B cell (primary cell): ENCODE data around the gene SHBG. TPM values are rescaled to one million over a fixed set of nuclear protein-coding genes. Genes with fewer than 3 reads are reported as not detected.

Experiments
- ATAC-seq: fragments of 200-7000 bp; cut with Tn5 transposase; one replicate; pipeline ENCODE4 v1.10.0; 2021; ENCODE audit warnings: low read depth, mild to moderate bottlenecking, moderate number of reproducible peaks, moderate library complexity
- CTCF ChIA-PET: fragments of 350-600 bp; sonication (Branson Sonifier 250); formaldehyde crosslinking; loops from one replicate; lab custom pipeline; 2021; ENCODE audit warnings: antibody characterized with exemption, inconsistent platforms; lab: Charles Lee
- POLR2A ChIA-PET: fragments of 350-600 bp; sonication (Branson Sonifier 250); formaldehyde crosslinking; loops from one replicate; lab custom pipeline; 2021; ENCODE audit warnings: antibody characterized with exemption; lab: Charles Lee
- DNase-seq: peaks from one replicate; pipeline ENCODE4 v3.0.0; 2013
- H2AFZ ChIP-seq: 2 replicates; pipeline ENCODE4 v1.6.1; 2012; ENCODE audit warnings: mild to moderate bottlenecking, low read depth, low read length; ENCODE audit not compliant: insufficient read depth, poor library complexity, severe bottlenecking
- H3K27ac ChIP-seq, 2 donors: 1 replicate in 1 of 2; 2 replicates in 1 of 2; pipeline ENCODE4 v1.5.1; 2012 to 2013; ENCODE audit warnings: low read length in 2 of 2, mild to moderate bottlenecking in 2 of 2, moderate library complexity in 1 of 2
- H3K27me3 ChIP-seq, 4 experiments: fragments of 200-600 bp in 1 of 4; sonication (generic) in 1 of 4; replicated peaks in 1 of 4; 1 replicate in 2 of 4; 2 replicates in 2 of 4; pipeline versions ENCODE4 v1.6.1 to v1.7.0; 2013 to 2016; ENCODE audit warnings: low read length in 3 of 4, mild to moderate bottlenecking in 2 of 4, mixed read lengths in 1 of 4, moderate library complexity in 1 of 4; ENCODE audit not compliant: insufficient read depth in 4 of 4, control insufficient read depth in 3 of 4; ENCODE audit errors: control extremely low read depth in 1 of 4
- H3K36me3 ChIP-seq, 2 experiments: replicated peaks in 1 of 2; 1 replicate in 1 of 2; 2 replicates in 1 of 2; pipeline versions ENCODE4 v1.6.1 to v1.7.1; 2013; ENCODE audit warnings: low read length in 1 of 2; ENCODE audit not compliant: insufficient read depth in 2 of 2, control insufficient read depth in 1 of 2; ENCODE audit errors: control extremely low read depth in 1 of 2, extremely low read depth in 1 of 2
- H3K4me1 ChIP-seq, 2 donors: fragments of 200-600 bp in 1 of 2; sonication (generic) in 1 of 2; 1 replicate in 1 of 2; 2 replicates in 1 of 2; pipeline versions ENCODE4 v1.5.1 to v1.6.1; 2013 to 2017; ENCODE audit warnings: low read length in 2 of 2; ENCODE audit not compliant: control insufficient read depth in 2 of 2, insufficient read depth in 2 of 2
- H3K4me2 ChIP-seq: replicated peaks from 2 replicates; pipeline ENCODE3; 2012; ENCODE audit warnings: mild to moderate bottlenecking, low read depth, low read length; ENCODE audit not compliant: poor library complexity, severe bottlenecking
- H3K4me3 ChIP-seq, 5 experiments: fragments of 200-600 bp in 1 of 5; sonication (generic) in 1 of 5; 1 replicate in 3 of 5; 2 replicates in 2 of 5; pipeline versions ENCODE4 v1.5.1 to v1.7.0; 2011 to 2016; ENCODE audit warnings: low read length in 4 of 5, mild to moderate bottlenecking in 4 of 5, low read depth in 2 of 5, control low read depth in 1 of 5, moderate library complexity in 1 of 5; ENCODE audit not compliant: insufficient read depth in 1 of 5; ENCODE audit errors: control extremely low read depth in 1 of 5, extremely low read depth in 1 of 5
- H3K79me2 ChIP-seq: fragments of 200-600 bp; sonication (generic); one replicate; pipeline ENCODE4 v1.6.0; 2016; ENCODE audit warnings: low read length; ENCODE audit not compliant: control insufficient read depth, insufficient read depth
- H3K9ac ChIP-seq: fragments of 200-600 bp; sonication (generic); 2 replicates; pipeline ENCODE4 v1.6.1; 2017; ENCODE audit warnings: mild to moderate bottlenecking, low read length, moderate library complexity
- H3K9me3 ChIP-seq, 3 donors: one replicate each; pipeline versions ENCODE4 v1.6.1 to v1.7.1; 2013; ENCODE audit warnings: low read length in 2 of 3; ENCODE audit not compliant: control insufficient read depth in 2 of 3, insufficient read depth in 1 of 3; ENCODE audit errors: control extremely low read depth in 1 of 3
- H4K20me1 ChIP-seq: 2 replicates; pipeline ENCODE4 v1.6.0; 2012; ENCODE audit warnings: mild to moderate bottlenecking, low read length; ENCODE audit not compliant: insufficient read depth, control insufficient read depth, poor library complexity, severe bottlenecking
- H3K27ac Mint-ChIP-seq: one replicate; pipeline ENCODE4 v1.8.0; 2021; ENCODE audit warnings: mixed read lengths
- H3K27me3 Mint-ChIP-seq: one replicate; pipeline ENCODE4 v1.8.0; 2021; ENCODE audit warnings: mixed read lengths
- H3K4me1 Mint-ChIP-seq: one replicate; pipeline ENCODE4 v1.8.0; 2021; ENCODE audit warnings: mixed read lengths
- H3K4me3 Mint-ChIP-seq: one replicate; pipeline ENCODE4 v1.8.0; 2021; ENCODE audit warnings: mixed read lengths
- H3K9me3 Mint-ChIP-seq: one replicate; pipeline ENCODE4 v1.8.0; 2022; ENCODE audit warnings: mixed read lengths; ENCODE audit not compliant: insufficient read depth
- CTCF ChIP-seq: fragments of 200-600 bp; IDR thresholded peaks from one replicate; pipeline ENCODE4 v1.8.0; 2022; ENCODE audit warnings: antibody characterized with exemption, mild to moderate bottlenecking
- EZH2 ChIP-seq: IDR thresholded peaks from 2 replicates; pipeline ENCODE4 v1.6.1; 2012; ENCODE audit warnings: borderline replicate concordance, low read depth, mild to moderate bottlenecking, moderate library complexity, low read length; ENCODE audit not compliant: insufficient read depth, poor library complexity, severe bottlenecking
- WGBS: methylation state at CpG from one replicate; pipeline ENCODE4 v1.1.5; 2013; ENCODE audit warnings: missing lambda C conversion rate; ENCODE audit not compliant: insufficient coverage; 5-methylcytosine and 5-hydroxymethylcytosine counted together
- intact Hi-C: fragments of 100-400 bp; cut with micrococcal nuclease; formaldehyde crosslinking; loops from one replicate; pipeline ENCODE4 v1.10.0; 2022
- polyA plus RNA-seq: library from polyadenylated mRNA; depleted of rRNA; stranded (reverse); fragments of >200 nt; gene quantifications from 2 replicates; pipeline ENCODE4 v1.2.3, GENCODE V29; 2012
- total RNA-seq, 2 donors: library from RNA; stranded (reverse); fragments of 120-200 nt in 1 of 2; gene quantifications; 1 replicate in 1 of 2; 2 replicates in 1 of 2; pipeline versions ENCODE4 v1.2.3 to v1.2.4, GENCODE V29; 2013 to 2022

SHBG gene
- total and polyA plus RNA-seq, 2 donors (not counting 1 experiment from before 2014, with no cell fraction given) = 0.10 TPM; not detected in 1

GRCh38 chr17:7632492-7632894 is 2.6 kb downstream of the SHBG start:
- Histone ChIP-seq H3K36me3 (no peaks in the 10 kb centered on the region), H3K4me3 (no peak overlapping the region), H3K4me2 (no peak overlapping the region), H3K9ac (no peak overlapping the region), H4K20me1 (no peaks in the 10 kb centered on the region), H3K27me3 (no peaks in the 10 kb centered on the region), H3K9me3 (no peaks in the 10 kb centered on the region), H3K27ac (no peak overlapping the region), H2AFZ (no peak overlapping the region), H3K79me2 (peaks cover 1% of the 10 kb centered on the region), H3K4me1 (peaks cover 0 to 5% of the 10 kb centered on the region in 2 donors)
- Mint-ChIP-seq H3K27ac (no peak overlapping the region), H3K4me1 (peaks cover 4% of the 10 kb centered on the region), H3K9me3 (no peaks in the 10 kb centered on the region), H3K27me3 (no peaks in the 10 kb centered on the region), H3K4me3 (no peak overlapping the region)
- 48% methylated on average over 3 of the region's 6 CpGs for WGBS
- DNase-seq (peak; percentile 61), ATAC-seq (peak; percentile 12)
- POLR2A ChIA-PET = no interaction called here
- CTCF ChIA-PET = interaction anchor here (0.7 to 4.6 kb wide), 12 partner anchors 10 to 54 kb away, joined by 3 to 35 read pairs (median 5); partner anchors contain the start of genes ATP1B2, FXR2, MPDU1 and SOX15
- TF ChIP-seq CTCF (peak; percentile 18), EZH2 (no peak)
- intact Hi-C loops = loop anchor here (1.0 kb wide), 1 partner anchor 56 kb away; the partner anchor contains the start of gene WRAP53

- H3K4me1 Mint-ChIP-seq = no peaks in the 10 kb centered on the region
- no peak overlapping the region for H2AFZ ChIP-seq
- no peak overlapping the region for H3K27ac ChIP-seq
- intact Hi-C loops = no loop called here
- DNase-seq (no peak), ATAC-seq (no peak)
- ChIA-PET CTCF (interaction anchor here (1.0 to 4.6 kb wide), 9 partner anchors 9 to 54 kb away, joined by 3 to 35 read pairs (median 6); partner anchors contain the start of genes ATP1B2, FXR2, MPDU1 and SOX15), POLR2A (no interaction called here)
- no peaks in the 10 kb centered on the region for H3K27me3 ChIP-seq
- H3K27ac Mint-ChIP-seq = no peak overlapping the region
- 100% methylated on average over 1 of the region's 2 CpGs for WGBS
- no peak overlapping the region for H3K4me3 ChIP-seq
- no peak overlapping the region for H3K4me3 Mint-ChIP-seq
- TF ChIP-seq CTCF = no peak
- no peak for TF ChIP-seq EZH2
- H4K20me1 ChIP-seq = no peaks in the 10 kb centered on the region
- H3K27me3 Mint-ChIP-seq = no peaks in the 10 kb centered on the region
- no peaks in the 10 kb centered on the region for H3K9me3 Mint-ChIP-seq
- no peak overlapping the region for H3K9ac ChIP-seq
- H3K4me1 ChIP-seq = peaks cover 0 to 2% of the 10 kb centered on the region in 2 donors
- no peaks in the 10 kb centered on the region for H3K79me2 ChIP-seq
- H3K4me2 ChIP-seq = no peak overlapping the region
- no peaks in the 10 kb centered on the region for H3K9me3 ChIP-seq
- H3K36me3 ChIP-seq = no peaks in the 10 kb centered on the region
Measured at GRCh38 chr17:7633093-7633492, 3.2 kb downstream of the SHBG start.
